Peyer's patch (tissue), 4 donors: ENCODE results near the gene VWDE. TPM values are rescaled to one million over a fixed set of nuclear protein-coding genes. Genes with fewer than 3 reads are reported as not detected.
A peak's percentile ranks its signal among the peaks of the same experiment; 100 is the strongest.

Experiments used
- DNase-seq, 3 donors: peaks; one replicate each; pipeline ENCODE4 v3.0.0-alpha.2; 2017 to 2019
- H3K27ac ChIP-seq, 4 donors: fragments of 200-600 bp; sonication (generic); one replicate each; pipeline ENCODE4 v1.5.1; 2016 to 2019
- H3K27me3 ChIP-seq, 2 donors: fragments of 200-600 bp; sonication (generic); one replicate each; pipeline ENCODE4 v1.5.1; 2019
- H3K36me3 ChIP-seq, 3 donors: fragments of 200-600 bp; sonication (generic); one replicate each; pipeline ENCODE4 v1.5.1; 2016 to 2019
- H3K4me1 ChIP-seq, 4 donors: fragments of 200-600 bp; sonication (generic); one replicate each; pipeline ENCODE4 v1.5.1; 2016 to 2019
- H3K4me3 ChIP-seq, 4 donors: fragments of 200-600 bp; sonication (generic); 1 replicate in 3 of 4; 2 replicates in 1 of 4; pipeline ENCODE4 v1.5.1; 2016 to 2019; ENCODE audit warnings: mild to moderate bottlenecking in 1 of 4
- H3K9me3 ChIP-seq, 4 donors: fragments of 200-600 bp; sonication (generic); one replicate each; pipeline ENCODE4 v1.5.1; 2016 to 2019; ENCODE audit warnings: mild to moderate bottlenecking in 1 of 4
- CTCF ChIP-seq, 6 experiments: fragments of 450-650 bp in 4 of 6; fragments of 200-600 bp in 2 of 6; sonication (generic) in 1 of 6; IDR thresholded peaks; one replicate each; pipeline ENCODE4 v1.5.1; 2017 to 2019; ENCODE audit warnings: antibody characterized with exemption in 6 of 6, mild to moderate bottlenecking in 3 of 6, moderate library complexity in 1 of 6
- POLR2A ChIP-seq, 2 donors: fragments of 450-650 bp; IDR thresholded peaks; one replicate each; pipeline ENCODE4 v1.5.1; 2017; ENCODE audit warnings: antibody characterized with exemption in 2 of 2, mild to moderate bottlenecking in 2 of 2, moderate library complexity in 2 of 2
- total RNA-seq, 4 donors: library from RNA; depleted of rRNA; stranded (reverse); fragments of >200 nt; gene quantifications; one replicate each; pipeline ENCODE4 v1.1.0, GENCODE V29; 2016

The VWDE gene
- total RNA-seq, 4 donors from 2014 or later, result 1.3 to 14.9 (median 4.1) TPM

- DNase-seq, result no peak
- no peak overlapping the region for H3K4me3 ChIP-seq
- H3K27ac ChIP-seq, result no peak overlapping the region
- H3K36me3 ChIP-seq, result no peaks in the 10 kb centered on the region
- TF ChIP-seq POLR2A (IDR thresholded peaks at IDR 0.05), result no peak
- TF ChIP-seq CTCF (IDR thresholded peaks at IDR 0.05), result no peak
- H3K27me3 ChIP-seq, result no peaks in the 10 kb centered on the region
- H3K4me1 ChIP-seq, result no peaks in the 10 kb centered on the region
- peaks cover 0 to 3% (median under 1%) of the 10 kb centered on the region in 4 donors for H3K9me3 ChIP-seq
Measured at GRCh38 chr7:12294701-12295100, 109.0 kb downstream of the VWDE start.

GRCh38 chr7:12291870-12292269 lies 111.8 kb downstream of the VWDE start:
- TF ChIP-seq POLR2A (IDR thresholded peaks at IDR 0.05) (no peak), CTCF (IDR thresholded peaks at IDR 0.05) (peak in 1 of 6 experiments; percentile 25)

GRCh38 chr7:12290761-12291160 lies 112.9 kb downstream of the VWDE start:
- Histone ChIP-seq H3K36me3 (no peaks in the 10 kb centered on the region), H3K4me1 (no peaks in the 10 kb centered on the region)
- TF ChIP-seq POLR2A (IDR thresholded peaks at IDR 0.05) (no peak), CTCF (IDR thresholded peaks at IDR 0.05) (no peak)

More at GRCh38 chr7:12291870-12292269, 111.8 kb downstream of the VWDE start:
- DNase-seq, result no peak
- no peaks in the 10 kb centered on the region for H3K36me3 ChIP-seq
- H3K9me3 ChIP-seq, result peaks cover 0 to 6% (median 2%) of the 10 kb centered on the region in 4 donors
- H3K27ac ChIP-seq, result no peak overlapping the region
- H3K27me3 ChIP-seq, result no peaks in the 10 kb centered on the region
- H3K4me1 ChIP-seq, result no peaks in the 10 kb centered on the region
- H3K4me3 ChIP-seq, result no peak overlapping the region

GRCh38 chr7:12289996-12290395 lies 113.7 kb downstream of the VWDE start:
- no peaks in the 10 kb centered on the region for H3K27me3 ChIP-seq
- H3K4me1 ChIP-seq, result no peaks in the 10 kb centered on the region
- no peak overlapping the region for H3K27ac ChIP-seq
- no peak for DNase-seq
- H3K36me3 ChIP-seq, result no peaks in the 10 kb centered on the region
- H3K9me3 ChIP-seq, result peaks cover 0 to 6% (median 2%) of the 10 kb centered on the region in 4 donors
- H3K4me3 ChIP-seq, result no peak overlapping the region
- TF ChIP-seq POLR2A (IDR thresholded peaks at IDR 0.05), result no peak
- TF ChIP-seq CTCF (IDR thresholded peaks at IDR 0.05), result no peak

More at GRCh38 chr7:12290761-12291160, 112.9 kb downstream of the VWDE start:
- Histone ChIP-seq H3K27ac (no peak overlapping the region), H3K27me3 (no peaks in the 10 kb centered on the region), H3K9me3 (peaks cover 0 to 6% (median 2%) of the 10 kb centered on the region in 4 donors), H3K4me3 (no peak overlapping the region)
- no peak for DNase-seq

- DNase-seq, result no peak
- no peak overlapping the region for H3K4me3 ChIP-seq
- no peaks in the 10 kb centered on the region for H3K27me3 ChIP-seq
- no peak overlapping the region for H3K27ac ChIP-seq
- H3K36me3 ChIP-seq, result no peaks in the 10 kb centered on the region
- peaks cover 0 to 6% (median 2%) of the 10 kb centered on the region in 4 donors for H3K9me3 ChIP-seq
- TF ChIP-seq CTCF (IDR thresholded peaks at IDR 0.05) (no peak), POLR2A (IDR thresholded peaks at IDR 0.05) (no peak)
- H3K4me1 ChIP-seq, result no peaks in the 10 kb centered on the region
Measured at GRCh38 chr7:12287901-12288300, 115.8 kb downstream of the VWDE start.

GRCh38 chr7:12281038-12281437 lies 122.6 kb downstream of the VWDE start:
- DNase-seq, result no peak

More at GRCh38 chr7:12281038-12281437, 122.6 kb downstream of the VWDE start:
- H3K9me3 ChIP-seq, result no peaks in the 10 kb centered on the region
- no peaks in the 10 kb centered on the region for H3K4me1 ChIP-seq
- no peak overlapping the region for H3K27ac ChIP-seq
- no peaks in the 10 kb centered on the region for H3K36me3 ChIP-seq
- H3K4me3 ChIP-seq, result no peak overlapping the region
- no peak for TF ChIP-seq POLR2A (IDR thresholded peaks at IDR 0.05)
- no peak for TF ChIP-seq CTCF (IDR thresholded peaks at IDR 0.05)
- no peaks in the 10 kb centered on the region for H3K27me3 ChIP-seq
